Measurements from ENCODE around the gene OR1F1. TPM values are rescaled to one million over a fixed set of nuclear protein-coding genes. Genes with fewer than 3 reads are reported as not detected.

The OR1F1 gene
- total and polyA plus RNA-seq, 2 of the 8 experiments (the other 6 are each of a cell fraction or from before 2014, with no cell fraction given): 0.52 to 1.2 TPM

- TF ChIP-seq KDM4A (IDR thresholded peaks at IDR 0.05; ENCODE audit: low read depth, low read length, severe bottlenecking) (peak; percentile 99), CBX8 (IDR thresholded peaks at IDR 0.05; ENCODE audit: borderline replicate concordance, low read depth, low read length) (no peak), CTCF (IDR thresholded peaks at IDR 0.05; ENCODE audit: control extremely low read depth in 1 of 3, insufficient read depth in 1 of 3, low read depth in 1 of 3, low read length in 3 of 3) (no peak), YY1 (IDR thresholded peaks at IDR 0.05; ENCODE audit: low read depth, low read length) (no peak), RXRA (IDR thresholded peaks at IDR 0.05; ENCODE audit: insufficient read depth, low read depth, low read length) (no peak), NANOG (IDR thresholded peaks at IDR 0.05; ENCODE audit: insufficient read depth, low read depth, low read length, poor library complexity, severe bottlenecking) (no peak), BCL11A (IDR thresholded peaks at IDR 0.05; ENCODE audit: low read depth in 2 of 2, low read length in 2 of 2) (no peak), ZNF274 (IDR thresholded peaks at IDR 0.05; ENCODE audit: borderline replicate concordance, extremely low read depth, low read length) (no peak), POLR2AphosphoS5 (IDR thresholded peaks at IDR 0.05; ENCODE audit: low read depth, low read length) (peak; percentile 71; the same call in 1 of the 2 replicates), BACH1 (IDR thresholded peaks at IDR 0.05; ENCODE audit: low read length) (no peak), KDM5A (IDR thresholded peaks at IDR 0.05; ENCODE audit: low read length) (no peak; the same call in 1 of the 2 replicates), PHF8 (conservative IDR thresholded peaks at IDR 0.05; ENCODE audit: low read depth, low read length) (peak; percentile 95), HDAC6 (IDR thresholded peaks at IDR 0.05; ENCODE audit: low read depth, low read length) (no peak), SAP30 (IDR thresholded peaks at IDR 0.05; ENCODE audit: insufficient read depth, insufficient replicate concordance, low read length) (peak; percentile 83), EP300 (IDR thresholded peaks at IDR 0.05; ENCODE audit: borderline replicate concordance in 1 of 2, low read depth in 2 of 2, low read length in 2 of 2) (no peak), RFX5 (IDR thresholded peaks at IDR 0.05; ENCODE audit: borderline replicate concordance, low read depth, low read length) (no peak), JUN (IDR thresholded peaks at IDR 0.05; ENCODE audit: low read depth, low read length) (no peak), RAD21 (IDR thresholded peaks at IDR 0.05 in 1 of 2, conservative IDR thresholded peaks at IDR 0.05 in 1 of 2; ENCODE audit: low read depth in 2 of 2, low read length in 2 of 2) (no peak), SIX5 (IDR thresholded peaks at IDR 0.05; ENCODE audit: low read depth, low read length) (peak; percentile 51), MAFK (IDR thresholded peaks at IDR 0.05; ENCODE audit: low read depth, low read length) (no peak)
Observed at GRCh38 chr16:3234857-3235561, 47.0 kb downstream of the OR1F1 start, which contains the start of gene ZNF200 (continued).
